ENCODE results near the gene SMYD5. TPM values are rescaled to one million over a fixed set of nuclear protein-coding genes. Genes with fewer than 3 reads are reported as not detected.

SMYD5 gene
- total and polyA plus RNA-seq, 2 donors (not counting 3 experiments of a cell fraction or from before 2014, with no cell fraction given): 16.2 to 31.7 TPM

DNA sequence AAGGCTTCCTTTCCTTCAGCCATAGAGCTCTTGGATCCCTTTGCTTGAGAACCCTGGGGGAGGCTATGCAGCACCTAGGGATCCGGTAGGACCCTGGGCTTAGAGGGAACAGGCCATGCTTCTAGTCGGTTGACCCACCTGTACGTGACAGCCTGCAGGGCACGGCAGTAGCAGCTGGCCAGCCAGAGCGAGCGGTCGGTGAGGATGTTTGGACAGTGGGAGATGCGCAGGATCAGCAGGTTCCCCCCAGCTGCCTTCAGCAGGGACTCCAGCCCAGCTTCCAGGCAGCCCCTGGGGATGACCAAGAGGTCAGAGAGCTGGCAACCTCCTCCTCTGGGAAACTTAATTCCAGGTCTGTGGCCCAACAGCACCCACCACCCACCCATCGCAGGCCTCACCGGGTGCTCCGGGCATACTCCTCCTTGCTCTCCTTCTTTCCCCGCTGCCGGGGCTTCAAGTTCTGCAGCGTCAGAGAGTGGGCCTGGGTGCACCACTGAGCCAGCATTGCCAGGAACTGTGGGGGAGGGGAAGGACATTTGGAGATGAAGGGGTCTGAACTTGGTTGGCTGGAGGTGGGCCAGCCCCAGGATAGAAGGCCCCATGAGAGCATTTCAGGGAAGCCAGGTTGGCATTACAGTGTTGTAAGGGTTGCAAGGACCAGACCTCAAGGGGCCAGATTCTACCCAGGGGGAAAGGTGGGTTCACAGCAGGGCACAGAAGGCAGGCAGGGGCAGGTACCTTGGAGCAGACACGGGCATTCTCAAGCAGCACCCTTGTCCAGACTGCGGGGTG lies 49.7 kb downstream of the SMYD5 start:
- Histone ChIP-seq H3K36me3 (ENCODE audit: control insufficient read depth in 2 of 2, extremely low read depth in 1 of 2, insufficient read depth in 2 of 2, low read length in 2 of 2) (no peaks in the 10 kb centered on the region), H3K79me2 (ENCODE audit: control insufficient read depth, insufficient read depth, low read length) (no peaks in the 10 kb centered on the region), H3K9me1 (replicated peaks; ENCODE audit: control insufficient read depth, extremely low read depth, insufficient read depth, low read length) (no peaks in the 10 kb centered on the region), H3K27me3 (ENCODE audit: control insufficient read depth in 2 of 2, insufficient read depth in 2 of 2, low read length in 2 of 2) (peaks cover 17 to 18% of the 10 kb centered on the region in 2 experiments), H3K27ac (ENCODE audit: insufficient read depth, low read depth, low read length) (no peak overlapping the region), H3K9me3 (replicated peaks; ENCODE audit: control insufficient read depth, insufficient read depth, low read length) (no peaks in the 10 kb centered on the region), H3K4me3 (replicated peaks in 1 of 3; ENCODE audit: insufficient read depth in 1 of 3, low read depth in 1 of 3, low read length in 3 of 3) (no peak overlapping the region), H4K20me1 (replicated peaks; ENCODE audit: control insufficient read depth, extremely low read depth, insufficient read depth, low read length) (no peaks in the 10 kb centered on the region), H3K9ac (replicated peaks; ENCODE audit: extremely low read depth, insufficient read depth, low read length) (no peak overlapping the region), H2AFZ (ENCODE audit: low read depth, low read length) (no peak overlapping the region), H3K4me1 (ENCODE audit: control insufficient read depth, extremely low read depth, insufficient read depth, low read length) (no peaks in the 10 kb centered on the region), H3K4me2 (ENCODE audit: insufficient read depth, low read length) (no peak overlapping the region)
- BruUV-seq (replicated peaks): no TSS peak
- CTCF ChIA-PET: interaction anchor here (1.0 kb wide), 1 partner anchor 29 kb away, joined by 4 read pairs; the partner anchor contains the start of gene EGR4
- DNase-seq (ENCODE audit: low read depth, low spot score): no peak
- TF ChIP-seq POLR2A (IDR thresholded peaks at IDR 0.05; ENCODE audit: low read depth, low read length) (no peak), GATA2 (IDR thresholded peaks at IDR 0.05; ENCODE audit: insufficient read depth, insufficient read length, low read depth, low read length) (no peak), EZH2 (IDR thresholded peaks at IDR 0.05; ENCODE audit: borderline replicate concordance, low read depth, low read length, severe bottlenecking) (no peak), MYC (IDR thresholded peaks at IDR 0.05; ENCODE audit: low read depth, low read length) (no peak), JUN (IDR thresholded peaks at IDR 0.05; ENCODE audit: borderline replicate concordance, insufficient read depth, insufficient read length, low read depth) (no peak), POLR2AphosphoS5 (IDR thresholded peaks at IDR 0.05; ENCODE audit: insufficient read depth, low read depth, low read length) (no peak), FOS (IDR thresholded peaks at IDR 0.05; ENCODE audit: borderline replicate concordance, insufficient read depth, low read length) (no peak)
- TF ChIP-seq, protein P1, sequence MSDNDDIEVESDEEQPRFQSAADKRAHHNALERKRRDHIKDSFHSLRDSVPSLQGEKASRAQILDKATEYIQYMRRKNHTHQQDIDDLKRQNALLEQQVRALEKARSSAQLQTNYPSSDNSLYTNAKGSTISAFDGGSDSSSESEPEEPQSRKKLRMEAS (IDR thresholded peaks at IDR 0.05; ENCODE audit: insufficient read depth, insufficient read length): no peak
- TF ChIP-seq, protein P2, sequence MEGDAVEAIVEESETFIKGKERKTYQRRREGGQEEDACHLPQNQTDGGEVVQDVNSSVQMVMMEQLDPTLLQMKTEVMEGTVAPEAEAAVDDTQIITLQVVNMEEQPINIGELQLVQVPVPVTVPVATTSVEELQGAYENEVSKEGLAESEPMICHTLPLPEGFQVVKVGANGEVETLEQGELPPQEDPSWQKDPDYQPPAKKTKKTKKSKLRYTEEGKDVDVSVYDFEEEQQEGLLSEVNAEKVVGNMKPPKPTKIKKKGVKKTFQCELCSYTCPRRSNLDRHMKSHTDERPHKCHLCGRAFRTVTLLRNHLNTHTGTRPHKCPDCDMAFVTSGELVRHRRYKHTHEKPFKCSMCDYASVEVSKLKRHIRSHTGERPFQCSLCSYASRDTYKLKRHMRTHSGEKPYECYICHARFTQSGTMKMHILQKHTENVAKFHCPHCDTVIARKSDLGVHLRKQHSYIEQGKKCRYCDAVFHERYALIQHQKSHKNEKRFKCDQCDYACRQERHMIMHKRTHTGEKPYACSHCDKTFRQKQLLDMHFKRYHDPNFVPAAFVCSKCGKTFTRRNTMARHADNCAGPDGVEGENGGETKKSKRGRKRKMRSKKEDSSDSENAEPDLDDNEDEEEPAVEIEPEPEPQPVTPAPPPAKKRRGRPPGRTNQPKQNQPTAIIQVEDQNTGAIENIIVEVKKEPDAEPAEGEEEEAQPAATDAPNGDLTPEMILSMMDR (IDR thresholded peaks at IDR 0.05; ENCODE audit: extremely low read depth in 1 of 2, insufficient read depth in 1 of 2, low read depth in 1 of 2, low read length in 2 of 2): no peak
- no peak for FAIRE-seq
- intact Hi-C loops (cut with micrococcal nuclease) (loop anchor here (5.0 kb wide), 1 partner anchor 101 kb away; no protein-coding TSS in a partner anchor), dilution Hi-C loops (cut with MboI; ENCODE audit: extremely low pct_ligation_motif_present, low sequenced_read_pairs) (no loop called here)
- POLR2A ChIA-PET: interaction anchor here (0.7 kb wide), 1 partner anchor 1558 kb away, joined by 3 read pairs; no protein-coding TSS in a partner anchor
